ENCODE data around the gene AR.

AR gene

DNA sequence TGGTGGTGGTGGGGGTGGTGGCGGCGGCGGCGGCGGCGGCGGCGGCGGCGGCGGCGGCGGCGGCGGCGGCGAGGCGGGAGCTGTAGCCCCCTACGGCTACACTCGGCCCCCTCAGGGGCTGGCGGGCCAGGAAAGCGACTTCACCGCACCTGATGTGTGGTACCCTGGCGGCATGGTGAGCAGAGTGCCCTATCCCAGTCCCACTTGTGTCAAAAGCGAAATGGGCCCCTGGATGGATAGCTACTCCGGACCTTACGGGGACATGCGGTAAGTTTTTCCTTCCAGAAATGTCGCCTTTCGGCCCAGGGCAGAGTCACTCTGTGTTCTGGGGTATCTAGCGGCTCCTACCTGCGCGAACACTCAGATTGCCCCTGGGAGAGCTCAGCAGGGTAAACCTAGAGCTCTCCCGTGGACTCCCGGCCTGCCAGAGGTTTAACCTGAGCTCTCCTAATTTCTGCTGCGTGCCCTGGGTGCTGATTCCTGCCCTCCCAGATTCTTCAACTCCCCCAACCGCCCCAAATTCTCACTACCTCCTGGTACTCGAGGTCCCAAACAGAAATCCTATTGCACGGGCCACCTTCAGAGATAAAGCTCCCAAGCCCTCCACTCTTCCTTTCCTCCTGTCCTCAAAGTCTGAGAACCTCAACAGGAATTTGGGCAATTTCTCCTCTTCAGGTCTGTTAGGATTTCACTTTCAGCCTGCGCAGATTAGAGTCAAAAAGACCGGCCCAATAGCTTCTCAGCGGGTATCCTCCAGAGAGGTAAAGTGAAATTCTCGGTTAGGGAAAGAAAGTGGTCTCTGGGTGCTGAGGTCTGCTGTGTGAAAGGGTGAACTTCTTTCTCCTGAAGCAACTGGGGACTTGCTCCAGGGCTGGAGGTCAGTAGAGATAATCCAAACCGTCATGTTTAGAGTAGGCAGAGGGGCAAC, 2.9 kb downstream of the AR start:
- DNase-seq (ENCODE audit: low spot score in 2 of 2) (no peak), ATAC-seq (no peak)
- Mint-ChIP-seq H3K4me3 (no peak overlapping the region), H3K27ac (no peak overlapping the region), H3K4me1 (no peaks in the 10 kb centered on the region), H3K9me3 (no peaks in the 10 kb centered on the region), H3K36me3 (no peaks in the 10 kb centered on the region)

GRCh38 chrX:67555578-67556203, 11.9 kb downstream of the AR start:
- DNase-seq (ENCODE audit: low spot score in 2 of 2) (no peak), ATAC-seq (no peak)
- no peaks in the 10 kb centered on the region for H3K4me1 Mint-ChIP-seq
- no peaks in the 10 kb centered on the region for H3K36me3 Mint-ChIP-seq
- peaks cover 3% of the 10 kb centered on the region for H3K9me3 Mint-ChIP-seq
- no peak overlapping the region for H3K27ac Mint-ChIP-seq
- no peak overlapping the region for H3K4me3 Mint-ChIP-seq

DNA sequence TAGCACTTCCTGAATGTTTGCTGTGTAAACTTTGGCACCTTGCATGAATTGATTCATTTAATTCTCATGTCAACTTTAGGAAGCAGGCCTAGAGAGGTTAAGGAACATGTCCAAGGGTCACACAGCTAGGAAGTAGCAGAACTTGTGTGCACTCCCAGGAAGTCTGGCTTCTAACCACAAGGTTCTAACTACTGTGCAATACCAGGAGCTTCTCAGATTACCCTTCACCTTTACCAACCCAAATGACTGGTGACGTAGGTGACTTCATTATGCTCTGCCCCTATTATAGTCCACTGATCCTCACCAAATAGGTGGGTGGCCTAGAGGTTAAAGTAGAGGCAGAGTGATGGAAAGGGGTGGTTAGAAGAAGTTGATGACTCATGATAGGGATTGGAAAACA, 14.4 kb downstream of the AR start:
- no peak for DNase-seq (ENCODE audit: low spot score in 2 of 2)
- H3K4me3 Mint-ChIP-seq: no peak overlapping the region
- no peak overlapping the region for H3K27ac Mint-ChIP-seq
- H3K4me1 Mint-ChIP-seq: no peaks in the 10 kb centered on the region
- H3K9me3 Mint-ChIP-seq: peaks cover 5% of the 10 kb centered on the region
- no peak for ATAC-seq
- no peaks in the 10 kb centered on the region for H3K36me3 Mint-ChIP-seq

GRCh38 chrX:67563469-67564448, 19.9 kb downstream of the AR start:
- DNase-seq (ENCODE audit: low spot score in 2 of 2) (no peak), ATAC-seq (no peak)
- peaks cover 5% of the 10 kb centered on the region for H3K9me3 Mint-ChIP-seq
- no peak overlapping the region for H3K4me3 Mint-ChIP-seq
- no peaks in the 10 kb centered on the region for H3K36me3 Mint-ChIP-seq
- no peak overlapping the region for H3K27ac Mint-ChIP-seq
- no peaks in the 10 kb centered on the region for H3K4me1 Mint-ChIP-seq

GRCh38 chrX:67564475-67564874, 20.7 kb downstream of the AR start:
- Mint-ChIP-seq H3K4me3 (no peak overlapping the region), H3K4me1 (no peaks in the 10 kb centered on the region), H3K27ac (no peak overlapping the region), H3K36me3 (no peaks in the 10 kb centered on the region), H3K9me3 (peaks cover 5% of the 10 kb centered on the region)
- ATAC-seq (no peak), DNase-seq (ENCODE audit: low spot score in 2 of 2) (no peak)

- no peak overlapping the region for H3K4me3 Mint-ChIP-seq
- no peaks in the 10 kb centered on the region for H3K9me3 Mint-ChIP-seq
- ATAC-seq (no peak), DNase-seq (ENCODE audit: low spot score in 2 of 2) (no peak)
- no peaks in the 10 kb centered on the region for H3K4me1 Mint-ChIP-seq
- H3K27ac Mint-ChIP-seq: no peak overlapping the region
- H3K36me3 Mint-ChIP-seq: no peaks in the 10 kb centered on the region
These were observed 24.9 kb downstream of the AR start for GRCh38 chrX:67568769-67569168.

GRCh38 chrX:67570839-67571238, 27.0 kb downstream of the AR start:
- DNase-seq (ENCODE audit: low spot score in 2 of 2) (no peak), ATAC-seq (no peak)
- Mint-ChIP-seq H3K36me3 (no peaks in the 10 kb centered on the region), H3K4me1 (no peaks in the 10 kb centered on the region), H3K27ac (no peak overlapping the region), H3K9me3 (no peaks in the 10 kb centered on the region), H3K4me3 (no peak overlapping the region)

- Mint-ChIP-seq H3K4me3 (no peak overlapping the region), H3K36me3 (no peaks in the 10 kb centered on the region), H3K27ac (no peak overlapping the region), H3K4me1 (no peaks in the 10 kb centered on the region), H3K9me3 (no peaks in the 10 kb centered on the region)
- DNase-seq (ENCODE audit: low spot score in 2 of 2) (no peak), ATAC-seq (no peak)
These were observed 30.9 kb downstream of the AR start for GRCh38 chrX:67574696-67575095.

- ATAC-seq (no peak), DNase-seq (ENCODE audit: low spot score in 2 of 2) (no peak)
- Mint-ChIP-seq H3K4me1 (no peaks in the 10 kb centered on the region), H3K27ac (no peak overlapping the region), H3K36me3 (no peaks in the 10 kb centered on the region), H3K4me3 (no peak overlapping the region), H3K9me3 (peaks cover 3% of the 10 kb centered on the region)
These were observed 38.6 kb downstream of the AR start for GRCh38 chrX:67582436-67582835.

GRCh38 chrX:67583171-67583570, 39.4 kb downstream of the AR start:
- H3K4me3 Mint-ChIP-seq: no peak overlapping the region
- H3K9me3 Mint-ChIP-seq: peaks cover 3% of the 10 kb centered on the region
- ATAC-seq (no peak), DNase-seq (ENCODE audit: low spot score in 2 of 2) (no peak)
- H3K27ac Mint-ChIP-seq: no peak overlapping the region
- no peaks in the 10 kb centered on the region for H3K4me1 Mint-ChIP-seq
- no peaks in the 10 kb centered on the region for H3K36me3 Mint-ChIP-seq

DNA sequence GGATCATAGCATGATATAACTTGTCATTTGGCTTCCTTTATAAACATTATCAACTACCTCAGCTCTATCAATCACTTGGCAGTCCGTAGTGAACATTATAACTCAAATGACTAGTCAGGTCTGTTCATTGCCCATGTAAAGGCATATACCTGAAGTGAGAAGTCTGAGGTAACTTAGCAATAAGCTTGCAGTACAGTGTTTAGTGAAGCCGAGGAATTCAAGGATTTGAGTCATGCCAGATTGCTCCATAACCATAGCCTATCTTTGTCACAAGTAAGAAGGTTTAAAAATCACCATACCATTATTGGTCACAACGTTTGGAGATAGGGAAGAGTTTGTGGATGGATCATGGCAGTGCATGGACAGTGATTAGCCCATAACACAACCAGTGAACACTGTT, 41.6 kb downstream of the AR start:
- ATAC-seq (no peak), DNase-seq (ENCODE audit: low spot score in 2 of 2) (no peak)
- H3K4me3 Mint-ChIP-seq: no peak overlapping the region
- H3K27ac Mint-ChIP-seq: no peak overlapping the region
- H3K4me1 Mint-ChIP-seq: no peaks in the 10 kb centered on the region
- H3K36me3 Mint-ChIP-seq: no peaks in the 10 kb centered on the region
- H3K9me3 Mint-ChIP-seq: peaks cover 3% of the 10 kb centered on the region

DNA sequence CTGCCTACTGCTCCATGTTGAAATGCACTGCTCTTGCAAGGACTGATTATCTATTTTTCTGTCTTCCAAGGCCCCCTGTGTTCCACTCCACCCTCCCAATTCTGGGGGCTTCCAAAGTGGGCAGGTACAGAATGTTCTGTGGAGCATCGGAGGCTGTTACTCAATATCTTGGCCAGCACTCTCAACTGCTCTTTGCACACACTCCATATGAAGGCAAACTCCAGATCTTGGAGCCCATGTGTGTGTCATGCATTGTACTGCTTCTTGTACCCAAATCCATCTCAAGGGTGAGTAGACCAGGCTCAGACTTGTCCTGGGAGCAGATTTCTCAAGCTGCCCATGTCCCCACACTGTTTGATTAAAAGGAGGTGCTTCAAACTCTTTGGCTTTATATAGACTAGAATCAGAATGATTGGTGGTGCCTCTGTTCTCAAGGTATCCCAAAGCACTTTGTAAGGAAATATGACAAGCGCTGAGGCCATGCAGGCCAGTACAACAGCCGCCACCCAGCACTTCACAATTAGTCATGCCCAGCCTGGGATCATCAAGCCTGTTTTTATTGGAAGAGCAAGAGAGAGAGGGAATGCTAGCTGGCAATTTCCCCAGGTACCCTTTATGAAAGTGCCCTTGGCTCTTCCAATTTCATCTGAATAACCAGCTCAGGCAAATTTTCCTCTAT, 44.3 kb downstream of the AR start:
- no peak for ATAC-seq
- no peak overlapping the region for H3K27ac Mint-ChIP-seq
- H3K9me3 Mint-ChIP-seq: no peaks in the 10 kb centered on the region
- H3K4me3 Mint-ChIP-seq: no peak overlapping the region
- DNase-seq (ENCODE audit: low spot score in 2 of 2): no peak
- no peaks in the 10 kb centered on the region for H3K36me3 Mint-ChIP-seq
- no peaks in the 10 kb centered on the region for H3K4me1 Mint-ChIP-seq

- Mint-ChIP-seq H3K9me3 (no peaks in the 10 kb centered on the region), H3K4me3 (no peak overlapping the region), H3K4me1 (no peaks in the 10 kb centered on the region), H3K36me3 (no peaks in the 10 kb centered on the region), H3K27ac (no peak overlapping the region)
- DNase-seq (ENCODE audit: low spot score in 2 of 2) (no peak), ATAC-seq (no peak)
These were observed 53.3 kb downstream of the AR start for GRCh38 chrX:67596839-67597790.

GRCh38 chrX:67599532-67599931, 55.7 kb downstream of the AR start:
- no peak overlapping the region for H3K4me3 Mint-ChIP-seq
- DNase-seq (ENCODE audit: low spot score in 2 of 2): no peak
- ATAC-seq: no peak
- no peaks in the 10 kb centered on the region for H3K4me1 Mint-ChIP-seq
- no peaks in the 10 kb centered on the region for H3K36me3 Mint-ChIP-seq
- peaks cover 3% of the 10 kb centered on the region for H3K9me3 Mint-ChIP-seq
- H3K27ac Mint-ChIP-seq: no peak overlapping the region
